CMK (cell line): ENCODE results near the gene IREB2.

Experiments used
- DNase-seq: peaks from one replicate; pipeline ENCODE4 v3.0.0-alpha.2; 2010; ENCODE audit warnings: low read depth

Gene IREB2

DNA sequence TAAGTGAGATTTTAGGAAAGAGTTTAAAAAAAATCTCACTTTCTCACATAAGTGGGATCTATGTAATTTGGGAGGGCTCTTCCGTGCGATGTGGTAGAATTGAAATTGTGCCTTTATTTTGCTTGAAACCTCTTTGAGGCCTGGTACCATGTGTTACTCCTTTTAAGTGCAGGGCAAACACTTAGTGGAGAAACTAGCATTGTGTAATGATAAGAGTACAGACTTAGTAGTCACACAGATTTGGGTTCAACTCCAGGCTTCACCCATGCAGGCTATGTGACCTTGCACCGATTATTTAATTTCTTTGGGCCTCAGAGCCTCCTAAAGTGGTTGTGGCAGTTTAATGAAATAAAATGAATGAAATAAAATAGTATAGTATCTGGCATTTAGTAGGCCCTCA is 104.6 kb downstream of the IREB2 start:
- DNase-seq = no peak

DNA sequence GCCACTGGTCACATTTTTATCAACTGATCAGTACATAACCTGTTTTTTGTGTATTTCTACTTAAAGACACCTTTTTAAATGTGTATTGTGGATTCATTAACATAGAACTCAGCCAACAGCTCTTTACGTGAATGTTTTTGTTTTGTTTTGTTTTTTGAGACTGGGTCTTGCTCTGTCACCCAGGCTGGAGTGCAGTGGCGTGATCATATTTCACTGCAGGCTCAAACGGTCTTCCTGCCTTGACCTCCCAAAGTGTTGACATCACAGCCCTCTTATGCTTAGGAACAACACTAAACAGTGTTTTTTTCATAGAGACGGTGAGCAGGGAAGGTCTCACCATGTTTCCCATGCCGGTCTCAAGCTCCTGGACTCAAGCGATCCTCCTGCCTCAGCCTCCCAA is 112.2 kb downstream of the IREB2 start:
- DNase-seq = no peak

DNA sequence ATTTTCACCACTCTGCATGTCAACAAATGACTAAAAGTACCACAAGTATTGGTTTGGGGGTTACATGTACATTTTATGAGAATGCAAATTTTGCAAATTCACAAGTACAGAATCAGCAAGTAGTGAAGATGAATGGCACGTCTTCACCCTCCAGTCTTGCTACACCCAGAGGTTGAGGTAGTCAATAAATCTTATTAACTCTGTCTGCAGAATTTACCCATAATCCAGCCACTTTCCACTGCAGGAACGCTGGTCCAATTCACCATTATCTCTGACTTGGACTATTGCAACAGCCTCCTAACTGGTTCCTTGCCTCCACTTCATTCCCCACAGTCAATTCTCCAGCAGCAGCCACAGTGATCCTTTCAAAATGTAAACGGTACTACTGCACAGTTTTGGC is 112.8 kb downstream of the IREB2 start:
- no peak for DNase-seq
